IPS-11a (cell line): ENCODE results near the gene WDR70.
"Not testable (repeated sequence)": the region's sequence is repeated elsewhere in the genome, so short reads cannot be mapped to it uniquely, and the experiment has no call there.

Source experiments
- H3K4me3 ChIP-seq: one replicate; pipeline ENCODE4 v1.5.1; 2013; ENCODE audit warnings: low read depth, low read length, control low read depth

The WDR70 gene

DNA sequence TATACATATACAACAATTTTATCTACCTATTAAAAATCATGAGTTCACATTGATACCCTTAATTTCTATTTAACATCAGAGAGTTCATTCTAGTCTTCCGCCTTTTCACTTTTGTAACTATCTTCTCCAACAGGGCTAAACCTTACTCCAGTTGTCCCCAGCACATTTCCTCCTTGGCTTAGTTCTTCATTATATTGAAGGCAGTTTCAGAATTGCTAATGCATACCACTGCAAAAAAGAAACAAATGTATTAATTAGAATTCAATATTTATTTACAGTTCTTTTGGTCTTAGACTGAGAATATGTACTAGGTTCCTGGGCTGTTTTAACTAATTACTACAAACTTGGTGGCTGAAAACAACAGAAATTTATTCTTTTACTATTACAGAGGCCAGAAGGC, 132.5 kb downstream of the WDR70 start:
- no peak overlapping the region for H3K4me3 ChIP-seq

DNA sequence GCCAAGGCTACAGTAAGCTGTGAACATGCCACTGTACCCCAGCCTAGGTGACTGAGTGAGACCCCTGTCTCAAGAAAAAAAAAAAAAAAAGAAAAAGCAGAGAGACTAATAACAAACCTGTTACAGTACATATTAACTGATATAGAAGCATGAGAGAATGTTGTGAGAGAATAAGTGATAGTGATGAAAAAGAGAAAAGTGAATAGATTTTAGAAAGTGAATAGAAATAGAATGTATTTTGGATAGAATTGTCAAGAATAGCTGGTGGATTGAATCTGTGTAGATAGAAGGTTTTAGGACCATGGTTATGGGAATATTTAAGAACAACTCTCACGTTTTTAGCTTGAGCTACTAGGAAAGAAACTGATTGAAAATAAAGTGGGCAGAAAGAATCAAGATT, 135.8 kb downstream of the WDR70 start:
- no peak overlapping the region for H3K4me3 ChIP-seq

DNA sequence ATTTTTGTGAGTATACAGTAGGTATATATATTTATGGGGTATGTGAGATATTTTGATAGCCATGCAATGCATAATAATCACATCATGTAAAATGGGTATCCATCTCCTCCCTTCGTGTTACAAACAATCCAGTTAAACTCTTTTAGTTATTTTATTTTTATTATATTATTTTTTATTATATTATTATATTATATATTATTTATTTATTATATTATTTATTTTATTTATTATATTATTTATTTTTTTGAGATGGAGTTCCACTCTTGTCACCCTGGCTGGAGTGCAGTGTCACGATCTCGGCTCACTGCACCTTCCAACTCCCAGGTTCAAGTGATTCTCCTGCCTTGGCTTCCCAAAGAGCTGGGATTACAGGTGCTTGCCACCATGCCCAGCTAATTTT, 138.6 kb downstream of the WDR70 start:
- H3K4me3 ChIP-seq, result no peak overlapping the region

DNA sequence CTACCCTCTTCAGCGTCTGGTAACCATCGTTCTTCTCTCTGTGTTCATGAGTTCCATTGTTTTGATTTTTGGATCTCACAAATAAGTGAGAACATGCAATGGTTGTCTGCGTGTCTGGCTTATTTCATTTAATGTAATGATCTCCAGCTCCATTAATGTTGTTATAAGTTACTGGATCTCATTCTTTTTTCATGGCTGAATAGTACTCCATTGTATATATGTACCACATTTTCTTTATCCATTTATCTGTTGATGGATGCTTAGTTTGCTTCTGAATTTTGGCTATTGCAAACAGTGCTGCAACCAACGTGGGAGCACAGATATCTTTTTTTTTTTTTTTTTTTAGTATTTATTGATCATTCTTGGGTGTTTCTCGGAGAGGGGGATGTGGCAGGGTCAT, 139.2 kb downstream of the WDR70 start:
- not testable (repeated sequence) for H3K4me3 ChIP-seq

DNA sequence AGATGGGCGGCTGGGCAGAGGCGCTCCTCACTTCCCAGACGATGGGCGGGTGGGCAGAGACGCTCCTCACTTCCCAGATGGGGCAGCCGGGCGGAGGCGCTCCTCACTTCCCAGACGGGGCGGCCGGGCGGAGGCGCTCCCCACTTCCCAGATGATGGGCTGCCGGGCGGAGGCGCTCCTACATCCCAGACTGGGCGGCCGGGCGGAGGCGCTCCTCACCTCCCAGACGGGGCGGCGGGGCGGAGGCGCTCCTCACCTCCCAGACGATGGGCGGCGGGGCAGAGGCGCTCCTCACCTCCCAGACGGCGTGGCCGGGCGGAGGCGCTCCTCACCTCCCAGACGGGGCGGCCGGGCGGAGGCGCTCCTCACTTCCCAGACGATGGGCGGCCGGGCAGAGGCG, 140.2 kb downstream of the WDR70 start:
- H3K4me3 ChIP-seq, result no peak overlapping the region

DNA sequence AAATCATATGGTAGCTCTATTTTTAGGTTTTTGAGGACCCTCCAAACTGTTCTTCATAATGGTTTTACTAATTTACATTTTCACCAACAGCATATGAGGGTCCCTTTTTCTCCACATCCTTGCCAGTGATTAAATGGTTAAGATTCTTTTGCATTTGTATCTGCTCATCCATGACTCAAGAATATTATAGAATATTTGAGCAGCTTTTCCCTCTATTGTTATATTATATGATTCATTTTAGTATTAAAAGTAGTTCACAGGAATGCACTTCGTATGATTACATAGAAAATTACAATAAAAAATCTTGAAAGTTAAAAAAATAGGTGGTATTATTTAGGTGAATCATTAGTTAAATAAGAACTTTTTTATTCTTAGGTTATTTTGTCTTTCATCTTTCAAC, 140.7 kb downstream of the WDR70 start:
- no peak overlapping the region for H3K4me3 ChIP-seq

DNA sequence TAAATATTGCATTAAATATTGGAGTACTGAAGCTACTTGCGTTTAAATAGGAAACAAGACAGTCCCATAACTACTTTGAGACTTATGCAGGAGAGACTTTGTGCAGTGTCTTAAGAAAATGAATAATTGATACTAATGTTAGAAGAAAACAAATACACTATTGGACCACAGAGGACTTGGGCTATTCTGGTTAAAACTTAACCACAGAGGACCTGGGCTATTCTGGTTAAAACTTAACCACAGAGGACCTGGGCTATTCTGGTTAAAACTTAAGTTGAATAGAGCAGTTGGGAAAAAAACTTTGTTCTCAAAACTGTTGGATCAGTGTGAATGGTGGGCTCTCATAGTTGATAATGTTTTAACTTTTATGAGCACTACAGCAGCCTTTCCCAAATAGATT, 141.7 kb downstream of the WDR70 start:
- no peak overlapping the region for H3K4me3 ChIP-seq

DNA sequence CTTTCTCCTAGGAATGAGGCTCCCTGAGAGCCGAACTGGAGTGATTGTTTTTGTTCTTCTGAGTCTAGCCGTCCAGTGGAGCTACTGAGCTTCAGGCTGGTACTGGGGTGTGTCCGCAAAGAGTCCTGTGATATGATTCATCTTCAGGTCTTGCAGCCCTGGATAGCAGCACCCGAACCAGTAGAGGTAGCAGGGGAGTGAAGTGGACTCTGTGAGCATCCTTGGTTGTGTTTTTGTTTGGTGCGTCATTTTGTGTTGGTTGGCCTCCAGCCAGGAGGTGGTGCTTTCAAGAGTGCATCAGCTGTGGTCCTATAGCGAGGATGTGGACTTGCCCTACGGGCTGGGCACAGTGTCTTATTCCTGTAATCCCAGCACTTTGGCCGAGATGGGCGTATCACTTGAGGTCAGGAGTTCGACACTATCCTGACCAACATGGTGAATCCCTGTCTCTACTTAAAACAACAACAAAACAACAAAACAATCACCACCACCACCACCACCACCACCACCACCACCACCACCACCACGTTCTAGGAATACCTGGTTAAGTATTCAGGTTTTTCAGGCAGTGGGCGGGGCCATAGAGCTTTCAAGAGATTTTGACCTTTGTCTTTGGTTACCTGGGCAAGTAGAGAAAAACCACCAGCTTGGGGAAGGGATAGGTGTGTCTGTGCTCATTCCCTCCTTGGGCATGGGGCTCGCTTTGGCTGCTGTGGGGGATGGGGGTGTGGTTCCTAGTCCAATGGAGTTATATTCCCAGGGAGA, 154.0 kb downstream of the WDR70 start:
- no peak overlapping the region for H3K4me3 ChIP-seq

DNA sequence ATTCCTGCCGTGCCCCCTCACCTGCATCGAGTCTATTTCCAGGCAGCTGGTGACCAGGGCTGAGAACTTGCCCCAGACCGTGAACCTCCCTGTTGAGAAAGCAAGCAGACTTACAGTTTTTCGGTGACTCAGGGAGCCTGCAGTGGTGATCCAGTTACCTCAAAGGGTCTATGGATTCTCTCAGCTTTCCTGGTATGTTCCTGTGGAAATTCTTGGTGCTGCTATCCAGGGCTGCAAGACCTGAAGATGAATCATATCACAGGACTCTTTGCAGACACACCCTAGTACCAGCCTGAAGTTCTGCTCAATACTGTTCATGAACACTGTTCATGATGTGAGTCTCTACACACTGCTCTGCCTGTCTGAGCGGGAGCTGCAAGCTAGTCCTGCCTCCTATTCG, 154.7 kb downstream of the WDR70 start:
- no peak overlapping the region for H3K4me3 ChIP-seq

DNA sequence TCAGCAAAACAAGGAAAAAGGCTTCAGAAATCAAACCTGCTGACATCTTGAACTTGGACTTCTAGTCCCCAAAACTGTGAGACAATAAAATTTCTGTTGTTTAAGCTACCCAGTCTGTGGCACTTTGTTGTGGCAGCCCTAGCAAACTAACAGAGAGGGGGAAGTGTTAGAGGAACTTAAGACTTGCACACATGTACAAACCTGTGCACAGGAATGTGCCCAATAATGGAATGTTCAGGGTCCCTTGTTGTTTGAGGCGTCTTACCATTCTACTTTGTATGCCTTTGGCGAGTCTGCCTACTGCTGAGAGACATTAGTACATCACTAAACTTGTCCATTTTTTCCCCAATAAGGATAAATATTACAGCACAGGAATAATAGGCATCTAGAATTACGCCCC, 160.3 kb downstream of the WDR70 start:
- H3K4me3 ChIP-seq, result no peak overlapping the region

DNA sequence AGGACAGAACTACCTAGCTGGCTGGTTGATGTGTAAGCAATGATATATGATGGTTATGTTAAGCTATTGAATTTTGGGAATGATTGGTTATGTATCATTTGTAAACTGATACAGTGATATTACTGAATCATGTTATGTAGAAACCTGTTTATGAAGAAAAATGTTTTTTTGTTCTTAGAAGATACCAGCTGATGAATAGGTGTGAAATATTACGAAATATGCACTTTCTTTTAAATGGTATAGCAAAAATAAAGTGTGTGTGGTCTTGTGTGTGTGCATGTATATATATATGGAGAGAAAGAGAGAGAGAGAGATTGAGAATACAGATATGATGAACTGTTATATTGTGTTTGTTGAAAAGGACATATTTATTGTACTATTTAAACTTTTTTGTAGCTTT, 164.1 kb downstream of the WDR70 start:
- H3K4me3 ChIP-seq, result no peak overlapping the region

DNA sequence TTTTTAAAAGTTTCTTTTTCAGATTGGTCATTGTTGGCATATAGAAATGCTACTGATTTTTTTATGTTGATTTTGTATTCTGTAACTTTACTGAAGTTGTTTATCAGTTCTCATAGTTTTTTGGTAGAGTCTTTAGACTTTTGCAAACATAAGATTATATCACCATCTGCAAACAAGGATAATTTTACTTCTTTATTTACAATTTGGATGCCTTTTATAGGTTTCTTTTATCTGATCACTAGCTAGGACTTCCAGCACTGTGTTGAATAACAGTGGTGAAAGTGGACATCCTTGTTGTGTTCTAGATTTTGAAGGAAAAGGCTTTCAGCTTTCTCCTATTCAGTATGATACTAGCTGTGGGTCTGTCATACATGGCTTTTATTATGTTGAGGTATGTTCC, 170.3 kb downstream of the WDR70 start:
- no peak overlapping the region for H3K4me3 ChIP-seq

DNA sequence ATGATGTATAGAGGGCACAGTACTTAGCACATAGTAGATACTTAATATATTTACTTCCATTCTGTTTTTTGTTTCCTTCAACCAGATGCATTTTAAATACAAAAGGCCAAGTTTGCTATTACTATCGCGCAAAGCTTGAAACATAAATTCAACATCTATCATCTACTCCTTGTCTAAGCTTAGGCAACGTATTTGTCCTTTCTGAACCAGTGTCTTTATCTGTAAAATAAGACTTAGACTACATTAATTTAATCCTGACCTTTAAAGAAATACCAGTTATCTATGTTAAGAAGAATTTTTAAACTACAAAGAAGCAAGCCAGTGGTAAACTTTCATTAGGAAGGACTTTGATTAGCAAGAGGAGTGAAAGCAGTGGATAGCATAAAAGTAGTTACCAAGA, 173.0 kb downstream of the WDR70 start:
- H3K4me3 ChIP-seq, result no peak overlapping the region

DNA sequence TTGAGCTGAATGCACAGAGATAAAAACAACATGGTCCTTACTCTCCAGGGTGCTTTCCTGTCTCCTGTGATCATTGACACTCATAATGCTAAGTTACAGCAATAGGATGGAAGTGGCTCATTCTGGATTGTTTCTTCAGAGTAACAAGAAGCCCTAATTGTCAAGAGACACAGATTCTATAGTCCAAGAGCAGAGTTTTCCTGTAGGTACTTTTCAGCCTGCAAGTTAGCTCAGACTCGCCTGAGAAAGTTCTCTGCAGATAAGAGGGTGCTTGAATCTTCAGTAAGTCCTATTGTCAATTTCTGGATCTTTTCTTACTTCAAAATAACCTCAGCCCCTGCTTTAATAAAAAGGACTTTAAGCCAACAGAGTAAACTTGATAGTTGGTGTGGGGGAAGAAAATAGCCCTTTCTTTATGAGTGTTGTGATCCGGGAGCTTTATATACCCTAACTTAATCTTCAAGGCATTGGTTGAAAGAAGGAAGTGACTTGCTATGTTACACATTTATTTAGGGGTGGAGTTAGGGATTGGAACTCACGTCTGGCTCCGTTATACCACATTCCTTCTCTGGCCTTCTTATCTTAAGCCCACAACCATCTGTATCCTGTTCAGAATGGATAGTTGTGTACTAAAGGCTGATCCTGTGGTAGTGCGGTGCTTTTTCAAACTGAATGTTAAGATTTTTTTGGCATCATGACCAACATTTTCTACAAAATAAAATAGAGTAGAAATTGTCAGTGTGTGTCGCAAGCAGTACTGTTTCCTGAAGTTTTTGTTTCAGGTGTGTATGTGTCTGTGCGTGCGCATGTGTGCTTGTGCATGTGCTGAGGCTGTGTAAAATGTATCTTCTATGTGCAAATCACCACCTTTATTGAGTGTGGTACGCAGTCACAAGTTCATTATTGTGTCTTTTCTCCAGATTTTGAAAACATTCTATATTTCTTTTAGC, 173.9 kb downstream of the WDR70 start:
- no peak overlapping the region for H3K4me3 ChIP-seq

DNA sequence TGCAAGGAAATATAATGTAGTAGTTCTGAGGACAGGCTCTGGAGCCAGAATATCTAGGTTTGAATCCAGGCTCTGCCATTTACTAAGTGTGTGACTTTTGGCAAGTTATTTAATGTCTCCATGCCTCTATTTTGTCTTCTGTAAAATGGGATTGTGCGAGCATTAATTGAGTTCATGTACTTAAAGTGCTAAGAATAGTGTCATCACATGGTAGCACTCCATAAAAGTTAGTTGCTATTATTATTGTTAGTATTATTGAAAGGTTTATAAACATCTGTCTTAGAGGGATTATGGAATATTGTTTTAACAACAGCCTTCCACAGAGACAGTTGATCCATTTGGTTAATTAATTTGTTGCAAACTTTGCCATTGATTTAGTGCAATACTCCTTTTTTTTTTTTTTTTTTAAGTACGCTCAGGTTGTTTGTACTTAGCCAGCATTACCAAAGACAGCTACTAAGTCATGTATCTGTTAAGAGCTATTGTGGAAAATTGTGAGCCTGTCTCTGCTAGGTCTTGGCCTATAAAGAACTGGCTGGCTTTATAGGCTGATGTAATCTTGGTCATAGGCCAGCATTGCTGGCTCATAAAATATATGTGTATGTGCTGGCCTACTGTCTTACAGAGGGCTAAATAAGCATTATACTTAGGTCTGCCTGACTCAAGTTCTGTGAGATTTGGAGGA, 174.7 kb downstream of the WDR70 start:
- no peak overlapping the region for H3K4me3 ChIP-seq

DNA sequence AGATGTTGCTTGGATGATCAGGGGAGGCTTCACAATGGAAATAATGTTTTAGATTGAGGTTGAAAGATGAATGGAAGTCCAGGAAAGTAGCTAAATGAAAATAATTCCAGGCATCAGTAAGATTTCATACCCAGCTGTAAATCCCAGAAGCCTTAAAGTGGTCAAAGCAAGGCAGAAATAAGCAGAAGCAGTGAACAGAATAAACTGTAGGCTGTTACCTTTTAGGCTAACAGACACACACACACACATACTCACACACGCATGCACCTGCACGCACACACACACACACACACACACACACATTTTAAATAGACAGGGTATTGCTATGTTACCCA, 175.3 kb downstream of the WDR70 start:
- no peak overlapping the region for H3K4me3 ChIP-seq

DNA sequence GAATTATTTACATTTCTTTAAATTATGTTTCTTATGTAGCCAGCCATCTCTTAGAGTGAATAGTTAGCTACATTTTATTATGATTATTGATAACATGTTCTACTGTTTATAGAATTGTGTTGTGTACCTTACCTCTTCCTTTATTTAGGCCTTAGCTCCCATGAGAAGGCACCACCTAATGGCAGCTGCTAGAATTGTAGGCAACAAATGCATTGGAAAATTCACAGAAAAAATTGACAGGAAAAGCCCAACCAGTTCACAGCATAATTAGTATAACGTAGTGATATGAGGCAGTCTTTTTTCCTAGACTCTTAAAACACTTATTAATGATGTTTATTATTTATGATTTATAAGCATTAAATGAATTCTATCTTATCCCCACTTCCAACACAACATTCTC, 175.8 kb downstream of the WDR70 start:
- no peak overlapping the region for H3K4me3 ChIP-seq

DNA sequence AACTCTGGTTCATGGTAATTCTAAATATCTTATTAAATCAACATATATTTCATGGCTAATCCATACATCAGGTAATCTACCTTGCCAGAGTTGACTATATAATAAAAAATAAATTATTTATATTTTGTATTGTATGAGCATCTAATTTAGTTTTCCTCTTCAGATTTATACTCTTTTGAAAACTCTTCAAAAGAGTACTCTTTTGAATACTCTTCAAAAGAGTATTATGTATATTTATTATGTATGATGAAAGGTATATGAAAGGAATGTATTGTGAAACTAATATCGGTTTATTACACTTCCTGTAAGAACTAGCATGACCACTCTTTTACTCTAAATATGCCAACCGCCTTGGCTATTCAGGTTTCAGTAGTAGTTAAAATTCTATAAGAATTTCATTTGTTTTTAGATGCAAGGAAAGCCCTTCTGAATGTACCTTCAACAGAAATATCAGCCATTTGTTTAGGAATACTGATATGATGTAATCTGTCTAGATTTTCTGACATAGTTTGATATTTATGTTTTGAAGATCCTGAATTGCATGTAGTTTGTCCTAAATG, 178.7 kb downstream of the WDR70 start:
- H3K4me3 ChIP-seq, result no peak overlapping the region

DNA sequence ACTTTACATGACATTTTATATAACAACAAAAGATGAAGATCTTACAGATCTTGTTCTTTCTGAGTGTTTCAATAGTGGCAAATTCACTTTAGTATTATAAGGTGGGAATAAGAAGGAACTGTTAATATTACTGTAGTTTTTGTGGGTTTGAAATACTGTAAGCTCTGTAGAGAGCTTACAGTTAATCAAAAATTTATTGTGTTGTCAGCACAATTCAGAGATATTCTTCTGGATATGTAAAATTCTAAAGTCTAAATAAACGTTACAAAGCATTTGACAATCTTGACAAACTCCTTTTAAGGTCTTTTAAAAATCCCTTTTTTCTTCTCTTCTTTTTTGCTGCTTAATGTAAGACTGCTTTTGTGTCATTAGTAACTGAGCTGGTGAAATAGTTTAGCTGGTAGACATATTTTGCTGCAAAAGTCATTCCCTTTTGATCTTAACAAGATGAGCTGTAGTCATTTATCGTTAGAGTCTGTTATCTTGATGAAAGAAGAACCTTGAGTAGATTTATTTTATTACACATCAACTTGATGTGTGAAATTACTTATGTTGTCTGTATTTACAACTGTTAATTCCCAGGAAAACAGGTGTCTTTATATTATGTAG, 186.0 kb downstream of the WDR70 start:
- H3K4me3 ChIP-seq, result no peak overlapping the region

DNA sequence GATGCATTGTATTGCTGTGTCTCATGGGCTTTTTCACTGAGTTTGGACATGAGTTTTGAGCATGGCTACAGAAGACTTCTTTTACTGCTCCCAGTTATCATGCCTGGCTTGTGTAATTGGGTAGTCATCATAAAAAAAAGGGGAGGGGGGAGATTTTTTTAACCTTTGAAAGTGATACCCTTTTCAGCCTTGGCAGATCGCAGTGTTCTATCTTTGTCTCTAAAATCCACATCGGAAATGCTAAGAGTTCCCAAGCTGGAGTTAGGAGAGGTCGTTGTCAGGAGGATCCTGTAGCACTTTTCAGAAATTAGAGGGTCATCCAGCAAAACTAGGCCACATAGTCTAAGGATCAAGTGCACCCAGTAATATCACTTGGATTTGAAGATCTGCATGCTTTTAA, 188.4 kb downstream of the WDR70 start:
- H3K4me3 ChIP-seq, result no peak overlapping the region
